Keratinocyte (primary cell): Measurements from ENCODE around the gene SGSM1. TPM values are rescaled to one million over a fixed set of nuclear protein-coding genes. Genes with fewer than 3 reads are reported as not detected.

ENCODE experiments used
- DNase-seq: peaks from one replicate; pipeline ENCODE4 v3.0.0-alpha.2; 2011; ENCODE audit warnings: low read depth, missing footprints, low spot score
- FAIRE-seq: peaks from 2 replicates; lab custom pipeline; 2011; peaks lifted over from hg19 to GRCh38; lab: Jason Lieb, UNC
- H2AFZ ChIP-seq: 2 replicates; pipeline ENCODE4 v1.6.0; 2012; ENCODE audit warnings: low read length, control low read depth, inconsistent platforms; ENCODE audit not compliant: control insufficient read depth
- H3K27ac ChIP-seq: 2 replicates; pipeline ENCODE4 v1.5.1; 2011; ENCODE audit warnings: low read length; ENCODE audit not compliant: control insufficient read depth, insufficient read depth
- H3K27me3 ChIP-seq: 3 replicates; pipeline ENCODE4 v1.6.0; 2011; ENCODE audit warnings: low read length; ENCODE audit not compliant: control insufficient read depth, insufficient read depth; ENCODE audit errors: extremely low read depth
- H3K36me3 ChIP-seq, 2 experiments: 2 replicates in 1 of 2; 3 replicates in 1 of 2; pipeline ENCODE4 v1.5.1; 2011; ENCODE audit warnings: low read length in 2 of 2, mild to moderate bottlenecking in 1 of 2; ENCODE audit not compliant: control insufficient read depth in 2 of 2, insufficient read depth in 2 of 2; ENCODE audit errors: extremely low read depth in 1 of 2
- H3K4me1 ChIP-seq: 3 replicates; pipeline ENCODE4 v1.5.1; 2011; ENCODE audit warnings: low read length; ENCODE audit not compliant: control insufficient read depth, insufficient read depth; ENCODE audit errors: extremely low read depth
- H3K4me2 ChIP-seq: 3 replicates; pipeline ENCODE4 v1.6.0; 2011; ENCODE audit warnings: low read depth, low read length; ENCODE audit not compliant: control insufficient read depth, insufficient read depth; ENCODE audit errors: extremely low read depth
- H3K4me3 ChIP-seq, 3 experiments: fragments of 200-600 bp in 1 of 3; sonication (generic) in 1 of 3; 2 replicates in 2 of 3; 3 replicates in 1 of 3; pipeline ENCODE4 v1.5.1; 2011 to 2016; ENCODE audit warnings: low read length in 3 of 3, mild to moderate bottlenecking in 3 of 3, control low read depth in 2 of 3, inconsistent platforms in 1 of 3, low read depth in 1 of 3, mixed read lengths in 1 of 3, mixed run types in 1 of 3, moderate library complexity in 1 of 3; ENCODE audit not compliant: control insufficient read depth in 2 of 3, insufficient read depth in 2 of 3; ENCODE audit errors: extremely low read depth in 1 of 3
- H3K79me2 ChIP-seq: 2 replicates; pipeline ENCODE4 v1.6.0; 2012; ENCODE audit warnings: low read length; ENCODE audit not compliant: control insufficient read depth, insufficient read depth
- H3K9ac ChIP-seq: 3 replicates; pipeline ENCODE4 v1.6.0; 2011; ENCODE audit warnings: low read length; ENCODE audit not compliant: control insufficient read depth, insufficient read depth; ENCODE audit errors: extremely low read depth
- H3K9me1 ChIP-seq: 3 replicates; pipeline ENCODE4 v1.6.0; 2011; ENCODE audit warnings: low read length; ENCODE audit not compliant: control insufficient read depth, insufficient read depth; ENCODE audit errors: extremely low read depth
- H3K9me3 ChIP-seq: 2 replicates; pipeline ENCODE4 v1.5.1; 2012; ENCODE audit warnings: low read depth, low read length; ENCODE audit not compliant: control insufficient read depth
- H4K20me1 ChIP-seq: 3 replicates; pipeline ENCODE4 v1.6.0; 2011; ENCODE audit warnings: low read length; ENCODE audit not compliant: control insufficient read depth, insufficient read depth; ENCODE audit errors: extremely low read depth
- EZH2 ChIP-seq: IDR thresholded peaks from one replicate; pipeline ENCODE4 v1.6.1; 2012; ENCODE audit warnings: inconsistent platforms, mild to moderate bottlenecking, low read length, moderate library complexity
- dilution Hi-C: fragments of 300-500 bp; cut with MboI; formaldehyde crosslinking; loops from one replicate; pipeline ENCODE4 v1.7.0; 2020; ENCODE audit warnings: low sequenced_read_pairs; ENCODE audit not compliant: extremely low pct_ligation_motif_present
- polyA plus RNA-seq, 5 experiments: library from polyadenylated mRNA; depleted of rRNA in 3 of 5; stranded (reverse) in 3 of 5; stranded (forward) in 1 of 5; unstranded in 1 of 5; fragments of >200 nt; gene quantifications; 1 replicate in 1 of 5; 2 replicates in 3 of 5; 3 replicates in 1 of 5; pipeline versions ENCODE4 v1.2.1 to v1.2.3, GENCODE V29; 2011 to 2012; ENCODE audit warnings: missing spikeins in 2 of 5, low read depth in 1 of 5, low replicate concordance in 1 of 5
- TF ChIP-seq, protein P1 (sequence below), 3 experiments: IDR thresholded peaks in 1 of 3; conservative IDR thresholded peaks in 1 of 3; optimal IDR thresholded peaks in 1 of 3; 2 replicates in 2 of 3; 3 replicates in 1 of 3; pipeline versions ENCODE3 to v1.5.1; 2011; ENCODE audit warnings: low read length in 3 of 3, mild to moderate bottlenecking in 3 of 3, moderate library complexity in 2 of 3, control low read depth in 1 of 3, inconsistent platforms in 1 of 3; ENCODE audit not compliant: insufficient read depth in 2 of 3; ENCODE audit errors: extremely low read depth in 1 of 3

Gene SGSM1
- polyA plus RNA-seq, 1 donor (not counting 4 experiments of a cell fraction or from before 2014, with no cell fraction given) = not detected

DNA sequence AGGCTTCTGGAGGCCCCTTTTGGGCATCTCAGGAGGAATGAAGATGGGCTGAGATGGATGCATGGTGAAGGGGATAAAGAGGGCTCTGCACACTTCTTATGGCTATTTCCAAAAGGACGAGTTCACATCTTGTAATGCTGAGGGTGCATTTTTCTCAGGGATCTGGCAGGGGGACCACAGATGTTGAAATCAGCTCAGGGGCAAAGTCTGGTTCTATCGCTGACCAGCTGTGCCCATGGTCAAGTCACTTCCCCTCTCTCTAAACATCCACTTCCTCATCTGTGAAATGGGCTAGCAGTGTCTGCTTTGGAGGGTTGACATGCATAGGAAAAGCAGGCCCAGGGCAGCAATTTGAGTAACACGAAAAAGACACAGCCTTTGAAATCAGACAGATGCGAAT, 114.0 kb downstream of the SGSM1 start:
- no peak overlapping the region for H3K9ac ChIP-seq
- no peaks in the 10 kb centered on the region for H4K20me1 ChIP-seq
- H3K9me1 ChIP-seq = no peaks in the 10 kb centered on the region
- no peaks in the 10 kb centered on the region for H3K27me3 ChIP-seq
- no peak overlapping the region for H3K4me2 ChIP-seq
- H3K27ac ChIP-seq = no peak overlapping the region
- dilution Hi-C loops = no loop called here
- TF ChIP-seq, protein P1, sequence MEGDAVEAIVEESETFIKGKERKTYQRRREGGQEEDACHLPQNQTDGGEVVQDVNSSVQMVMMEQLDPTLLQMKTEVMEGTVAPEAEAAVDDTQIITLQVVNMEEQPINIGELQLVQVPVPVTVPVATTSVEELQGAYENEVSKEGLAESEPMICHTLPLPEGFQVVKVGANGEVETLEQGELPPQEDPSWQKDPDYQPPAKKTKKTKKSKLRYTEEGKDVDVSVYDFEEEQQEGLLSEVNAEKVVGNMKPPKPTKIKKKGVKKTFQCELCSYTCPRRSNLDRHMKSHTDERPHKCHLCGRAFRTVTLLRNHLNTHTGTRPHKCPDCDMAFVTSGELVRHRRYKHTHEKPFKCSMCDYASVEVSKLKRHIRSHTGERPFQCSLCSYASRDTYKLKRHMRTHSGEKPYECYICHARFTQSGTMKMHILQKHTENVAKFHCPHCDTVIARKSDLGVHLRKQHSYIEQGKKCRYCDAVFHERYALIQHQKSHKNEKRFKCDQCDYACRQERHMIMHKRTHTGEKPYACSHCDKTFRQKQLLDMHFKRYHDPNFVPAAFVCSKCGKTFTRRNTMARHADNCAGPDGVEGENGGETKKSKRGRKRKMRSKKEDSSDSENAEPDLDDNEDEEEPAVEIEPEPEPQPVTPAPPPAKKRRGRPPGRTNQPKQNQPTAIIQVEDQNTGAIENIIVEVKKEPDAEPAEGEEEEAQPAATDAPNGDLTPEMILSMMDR (optimal IDR thresholded peaks at IDR 0.05 in 1 of 3, IDR thresholded peaks at IDR 0.05 in 1 of 3, conservative IDR thresholded peaks at IDR 0.05 in 1 of 3; ENCODE audit: extremely low read depth in 1 of 3, insufficient read depth in 2 of 3, low read length in 3 of 3) = no peak
- TF ChIP-seq EZH2 = no peak
- H3K79me2 ChIP-seq = no peaks in the 10 kb centered on the region
- no peak overlapping the region for H2AFZ ChIP-seq
- no peaks in the 10 kb centered on the region for H3K4me1 ChIP-seq
- H3K36me3 ChIP-seq = no peaks in the 10 kb centered on the region
- no peak overlapping the region for H3K4me3 ChIP-seq
- DNase-seq = no peak
- no peaks in the 10 kb centered on the region for H3K9me3 ChIP-seq
- FAIRE-seq = no peak

DNA sequence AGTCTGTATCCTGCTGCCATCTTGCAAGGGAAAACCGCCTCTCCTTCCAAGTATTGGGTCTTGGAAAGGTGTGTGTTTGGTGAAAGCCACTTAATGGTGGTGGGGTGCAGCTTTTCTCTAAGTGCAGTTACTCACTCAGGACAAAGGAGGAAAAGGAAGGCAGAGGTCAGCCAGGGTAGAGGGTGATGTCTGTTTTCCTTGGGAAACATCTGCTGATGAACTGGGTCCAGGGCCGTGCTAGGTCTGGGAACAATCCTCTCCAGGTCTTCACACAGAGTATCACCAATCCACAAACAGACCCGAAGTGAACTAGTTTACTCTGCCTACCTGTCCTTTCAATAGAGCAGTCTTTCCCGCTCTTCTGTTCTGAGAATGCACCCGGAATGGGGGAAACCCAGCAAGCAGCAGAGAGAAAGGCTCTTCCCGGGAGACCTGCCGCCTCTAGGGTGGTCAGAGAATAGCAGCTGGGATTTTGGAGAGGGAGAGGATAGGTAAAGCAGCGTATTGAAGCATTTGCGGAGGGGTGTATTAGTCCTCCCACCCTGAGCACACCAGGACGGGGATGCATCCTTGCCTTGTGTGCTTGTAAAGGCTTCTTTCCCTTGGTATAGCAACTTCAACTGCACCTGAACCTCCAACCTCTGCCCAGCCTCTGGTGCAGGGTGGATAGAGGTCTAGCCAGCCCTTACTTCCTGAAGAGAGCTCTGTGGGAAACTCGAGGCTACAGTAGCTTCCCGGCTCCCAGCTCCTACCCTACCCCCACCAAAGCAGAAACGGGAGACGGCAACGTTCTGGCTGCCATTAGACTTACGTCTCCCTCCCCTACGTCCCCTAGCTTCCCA, 119.8 kb downstream of the SGSM1 start:
- Histone ChIP-seq H3K4me3 (no peak overlapping the region), H3K4me2 (no peak overlapping the region)

More for the DNA sequence above, 119.8 kb downstream of the SGSM1 start:
- dilution Hi-C loops = no loop called here
- Histone ChIP-seq H4K20me1 (no peaks in the 10 kb centered on the region), H3K27me3 (no peaks in the 10 kb centered on the region), H3K27ac (no peak overlapping the region), H3K4me1 (no peaks in the 10 kb centered on the region), H3K9me1 (no peaks in the 10 kb centered on the region), H3K36me3 (no peaks in the 10 kb centered on the region), H3K79me2 (no peaks in the 10 kb centered on the region), H3K9ac (no peak overlapping the region), H2AFZ (no peak overlapping the region), H3K9me3 (no peaks in the 10 kb centered on the region)
- no peak for FAIRE-seq
- TF ChIP-seq, protein P1 (optimal IDR thresholded peaks at IDR 0.05 in 1 of 3, IDR thresholded peaks at IDR 0.05 in 1 of 3, conservative IDR thresholded peaks at IDR 0.05 in 1 of 3; ENCODE audit: extremely low read depth in 1 of 3, insufficient read depth in 2 of 3, low read length in 3 of 3) = no peak
- no peak for TF ChIP-seq EZH2
- DNase-seq = no peak
